ENCODE measurements around the gene SREBF2.

SREBF2 gene

DNA sequence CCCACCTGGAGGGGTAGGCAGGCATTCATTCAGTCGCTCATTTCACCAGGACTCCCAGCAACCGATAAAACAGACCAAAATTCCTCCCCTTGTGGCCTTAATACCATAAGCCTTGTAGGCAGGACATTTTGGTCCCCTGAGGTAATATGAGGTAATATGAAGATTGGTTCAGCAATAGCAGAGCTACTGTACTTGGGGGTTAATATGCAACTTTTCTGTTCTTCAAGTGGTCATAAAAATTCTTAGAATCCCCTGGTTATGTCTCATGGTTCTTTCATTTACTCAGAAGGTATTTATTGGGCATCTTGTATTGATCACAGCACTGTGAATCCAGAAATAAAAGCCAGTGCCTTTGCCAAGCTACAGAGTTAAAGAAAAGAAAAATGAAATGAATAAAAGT lies 52.2 kb downstream of the SREBF2 start:
- H3K36me3 ChIP-seq (ENCODE audit: control insufficient read depth, insufficient read depth, low read length) = peaks cover 53% of the 10 kb centered on the region
- DNase-seq (ENCODE audit: extremely low read depth, insufficient read length) = no peak
- TF ChIP-seq, protein P1, sequence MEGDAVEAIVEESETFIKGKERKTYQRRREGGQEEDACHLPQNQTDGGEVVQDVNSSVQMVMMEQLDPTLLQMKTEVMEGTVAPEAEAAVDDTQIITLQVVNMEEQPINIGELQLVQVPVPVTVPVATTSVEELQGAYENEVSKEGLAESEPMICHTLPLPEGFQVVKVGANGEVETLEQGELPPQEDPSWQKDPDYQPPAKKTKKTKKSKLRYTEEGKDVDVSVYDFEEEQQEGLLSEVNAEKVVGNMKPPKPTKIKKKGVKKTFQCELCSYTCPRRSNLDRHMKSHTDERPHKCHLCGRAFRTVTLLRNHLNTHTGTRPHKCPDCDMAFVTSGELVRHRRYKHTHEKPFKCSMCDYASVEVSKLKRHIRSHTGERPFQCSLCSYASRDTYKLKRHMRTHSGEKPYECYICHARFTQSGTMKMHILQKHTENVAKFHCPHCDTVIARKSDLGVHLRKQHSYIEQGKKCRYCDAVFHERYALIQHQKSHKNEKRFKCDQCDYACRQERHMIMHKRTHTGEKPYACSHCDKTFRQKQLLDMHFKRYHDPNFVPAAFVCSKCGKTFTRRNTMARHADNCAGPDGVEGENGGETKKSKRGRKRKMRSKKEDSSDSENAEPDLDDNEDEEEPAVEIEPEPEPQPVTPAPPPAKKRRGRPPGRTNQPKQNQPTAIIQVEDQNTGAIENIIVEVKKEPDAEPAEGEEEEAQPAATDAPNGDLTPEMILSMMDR (IDR thresholded peaks at IDR 0.05; ENCODE audit: insufficient read depth, low read length, poor library complexity, severe bottlenecking) = no peak
- H3K27me3 ChIP-seq (replicated peaks; ENCODE audit: control insufficient read depth, insufficient read depth, low read length) = no peaks in the 10 kb centered on the region
- H3K4me3 ChIP-seq (replicated peaks; ENCODE audit: low read depth, low read length) = no peak overlapping the region

DNA sequence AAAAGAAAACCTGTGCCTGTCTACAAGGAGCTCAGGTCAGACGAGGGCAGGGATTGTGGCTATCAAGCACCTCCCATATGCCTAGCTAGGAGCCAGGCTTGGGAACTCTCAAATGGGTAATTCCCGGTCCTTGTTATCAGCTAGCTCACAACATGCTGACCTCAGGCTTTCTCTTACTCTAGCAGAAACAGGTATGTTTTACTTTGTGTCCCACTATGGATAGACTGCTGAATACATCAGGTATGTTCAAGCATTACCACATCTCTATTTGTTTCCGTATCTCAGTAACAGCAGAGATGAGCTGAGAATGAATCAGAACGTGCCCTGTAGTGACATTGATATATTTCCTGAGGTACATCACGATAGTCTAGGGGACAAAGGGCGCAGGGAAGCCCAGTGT lies 52.6 kb downstream of the SREBF2 start:
- Histone ChIP-seq H3K4me3 (replicated peaks; ENCODE audit: low read depth, low read length) (no peak overlapping the region), H3K27me3 (replicated peaks; ENCODE audit: control insufficient read depth, insufficient read depth, low read length) (no peaks in the 10 kb centered on the region), H3K36me3 (ENCODE audit: control insufficient read depth, insufficient read depth, low read length) (peaks cover 56% of the 10 kb centered on the region)
- no peak for DNase-seq (ENCODE audit: extremely low read depth, insufficient read length)
- TF ChIP-seq, protein P1 (IDR thresholded peaks at IDR 0.05; ENCODE audit: insufficient read depth, low read length, poor library complexity, severe bottlenecking) = no peak

DNA sequence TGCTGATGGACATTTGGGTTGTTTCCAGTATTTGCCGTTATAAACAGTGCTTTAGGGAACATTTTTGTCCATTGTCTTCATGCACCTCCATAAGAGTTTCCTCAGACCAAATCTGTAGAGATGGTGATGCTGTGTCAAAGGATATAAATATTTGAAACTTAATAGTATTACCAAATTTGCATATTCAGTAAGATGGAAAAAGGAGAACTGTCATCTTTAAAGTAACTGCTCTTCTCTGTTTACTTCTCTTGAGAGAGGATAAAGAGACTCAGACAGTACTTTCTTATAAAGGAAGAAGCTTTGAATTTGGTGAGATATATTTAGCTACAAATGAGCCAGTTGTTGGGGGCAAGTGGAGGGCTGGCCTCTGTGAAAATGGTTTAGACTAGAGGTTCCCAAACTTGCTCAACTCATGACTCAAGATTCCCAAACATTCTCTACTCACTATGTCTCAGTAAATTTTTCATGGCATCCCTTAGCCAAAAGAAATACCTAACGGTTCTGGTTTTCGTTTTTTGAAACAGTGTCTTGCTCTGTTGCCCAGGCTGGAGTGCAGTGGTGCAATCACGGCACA lies 55.8 kb downstream of the SREBF2 start:
- no peak for DNase-seq (ENCODE audit: extremely low read depth, insufficient read length)
- H3K4me3 ChIP-seq (replicated peaks; ENCODE audit: low read depth, low read length) = no peak overlapping the region
- H3K36me3 ChIP-seq (ENCODE audit: control insufficient read depth, insufficient read depth, low read length) = peaks cover 47% of the 10 kb centered on the region
- no peaks in the 10 kb centered on the region for H3K27me3 ChIP-seq (replicated peaks; ENCODE audit: control insufficient read depth, insufficient read depth, low read length)
- TF ChIP-seq, protein P1 (IDR thresholded peaks at IDR 0.05; ENCODE audit: insufficient read depth, low read length, poor library complexity, severe bottlenecking) = no peak

DNA sequence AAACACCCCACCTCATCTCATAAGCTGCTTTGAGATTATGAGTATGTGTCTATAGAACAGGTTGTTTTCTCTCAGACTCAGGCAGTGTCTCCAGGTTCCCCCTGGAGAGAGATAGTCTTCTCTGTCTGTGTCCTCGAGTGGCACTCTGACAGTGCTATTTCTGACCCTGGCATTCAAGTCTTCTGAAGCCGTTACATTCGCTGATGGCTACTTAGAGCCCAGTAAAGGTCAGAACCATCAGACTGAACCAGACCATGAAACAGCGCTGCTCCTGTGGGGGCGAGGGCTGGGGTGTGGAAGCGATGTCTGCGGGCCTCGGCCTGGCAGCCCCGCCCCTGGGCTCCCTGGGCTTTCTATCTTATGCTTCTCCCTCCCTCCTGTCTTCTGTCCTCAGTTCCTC lies 58.5 kb downstream of the SREBF2 start:
- Histone ChIP-seq H3K36me3 (ENCODE audit: control insufficient read depth, insufficient read depth, low read length) (peaks cover 36% of the 10 kb centered on the region), H3K4me3 (replicated peaks; ENCODE audit: low read depth, low read length) (no peak overlapping the region), H3K27me3 (replicated peaks; ENCODE audit: control insufficient read depth, insufficient read depth, low read length) (no peaks in the 10 kb centered on the region)
- TF ChIP-seq, protein P1 (IDR thresholded peaks at IDR 0.05; ENCODE audit: insufficient read depth, low read length, poor library complexity, severe bottlenecking) = no peak
- DNase-seq (ENCODE audit: extremely low read depth, insufficient read length) = no peak

DNA sequence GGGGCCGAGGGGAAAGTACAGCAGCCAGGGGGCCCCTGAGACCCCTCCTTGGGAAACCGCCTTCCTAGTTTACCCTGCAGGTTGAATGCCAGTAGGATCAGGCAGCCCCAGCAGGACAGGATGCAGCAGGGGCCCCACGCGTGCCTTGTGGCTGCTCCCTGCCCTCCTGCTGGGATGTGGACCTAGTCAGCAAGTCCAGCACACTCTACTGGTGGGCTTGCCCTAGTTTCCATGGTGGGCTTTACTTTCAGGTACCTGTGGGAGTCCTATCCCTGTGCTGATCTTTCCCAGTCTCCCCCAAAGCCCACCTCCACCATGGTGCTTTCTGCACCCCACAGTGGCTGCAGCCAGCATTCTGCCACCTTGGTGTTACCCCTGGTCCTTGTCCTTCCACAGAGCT lies 59.8 kb downstream of the SREBF2 start:
- Histone ChIP-seq H3K27me3 (replicated peaks; ENCODE audit: control insufficient read depth, insufficient read depth, low read length) (no peaks in the 10 kb centered on the region), H3K4me3 (replicated peaks; ENCODE audit: low read depth, low read length) (no peak overlapping the region), H3K36me3 (ENCODE audit: control insufficient read depth, insufficient read depth, low read length) (peaks cover 42% of the 10 kb centered on the region)
- DNase-seq (ENCODE audit: extremely low read depth, insufficient read length) = no peak
- TF ChIP-seq, protein P1 (IDR thresholded peaks at IDR 0.05; ENCODE audit: insufficient read depth, low read length, poor library complexity, severe bottlenecking) = no peak

Measured in GM06990 (cell line).